TTC549 (cell line): ENCODE data around the gene ABCA3.
"Not testable (repeated sequence)": the region's sequence is repeated elsewhere in the genome, so short reads cannot be mapped to it uniquely, and the experiment has no call there.

Experiments
- FAIRE-seq: peaks from 2 replicates; lab custom pipeline; 2012; peaks lifted over from hg19 to GRCh38; lab: Jason Lieb, UNC

ABCA3 gene

GRCh38 chr16:2252806-2253148, 87.8 kb downstream of the ABCA3 start:
- no peak for FAIRE-seq

GRCh38 chr16:2251296-2252111, 89.0 kb downstream of the ABCA3 start, which contains the start of gene ECI1:
Gene ECI1 (minus strand): TSS chr16:2251587. CDS start chr16:2251566, 21 bp downstream.
- FAIRE-seq: peak; percentile 84

- FAIRE-seq: no peak
Measured at GRCh38 chr16:2250652-2251295, 89.8 kb downstream of the ABCA3 start.

GRCh38 chr16:2246301-2246885, 94.1 kb downstream of the ABCA3 start:
- no peak for FAIRE-seq

- no peak for FAIRE-seq
Measured at GRCh38 chr16:2244926-2245795, 95.4 kb downstream of the ABCA3 start.

- no peak for FAIRE-seq
Measured at GRCh38 chr16:2244301-2244700, 96.2 kb downstream of the ABCA3 start.

GRCh38 chr16:2243781-2244180, 96.7 kb downstream of the ABCA3 start:
- FAIRE-seq: no peak

- no peak for FAIRE-seq
Measured at GRCh38 chr16:2243031-2243528, 97.4 kb downstream of the ABCA3 start.

GRCh38 chr16:2242598-2242997, 97.9 kb downstream of the ABCA3 start:
- no peak for FAIRE-seq

GRCh38 chr16:2240331-2240730, 100.2 kb downstream of the ABCA3 start:
- not testable (repeated sequence) for FAIRE-seq

GRCh38 chr16:2238838-2239675, 101.5 kb downstream of the ABCA3 start:
- FAIRE-seq: no peak

GRCh38 chr16:2238150-2238837, 102.2 kb downstream of the ABCA3 start:
- no peak for FAIRE-seq

GRCh38 chr16:2237493-2238149, 102.9 kb downstream of the ABCA3 start:
- FAIRE-seq: no peak

GRCh38 chr16:2237102-2237482, 103.4 kb downstream of the ABCA3 start:
- no peak for FAIRE-seq

- FAIRE-seq: no peak
Measured at GRCh38 chr16:2236337-2237101, 104.0 kb downstream of the ABCA3 start, which contains the start of gene DNASE1L2. Gene DNASE1L2 (plus strand): TSS chr16:2236444. CDS start chr16:2236817, 373 bp downstream.

GRCh38 chr16:2235695-2236336, 104.7 kb downstream of the ABCA3 start:
- FAIRE-seq: no peak

GRCh38 chr16:2235234-2235651, 105.3 kb downstream of the ABCA3 start:
- no peak for FAIRE-seq

- FAIRE-seq: no peak
Measured at GRCh38 chr16:2234813-2235170, 105.7 kb downstream of the ABCA3 start.
